SU-DHL-6 (cell line): ENCODE results near the gene DPM1.

Experiments used
- H2AFZ ChIP-seq: fragments of 200-600 bp; sonication (generic); 2 replicates; pipeline ENCODE4 v1.6.1; 2014; ENCODE audit warnings: low read depth, mild to moderate bottlenecking, moderate library complexity, mixed read lengths, antibody characterized with exemption, low read length; ENCODE audit not compliant: severe bottlenecking
- H3F3A ChIP-seq: fragments of 200-600 bp; shearing (Covaris generic); 2 replicates; pipeline ENCODE4 v1.6.0; 2016; ENCODE audit warnings: antibody characterized with exemption, mild to moderate bottlenecking; ENCODE audit not compliant: insufficient read depth
- H3K27ac ChIP-seq: fragments of 200-600 bp; sonication (generic); 2 replicates; pipeline ENCODE4 v1.5.1; 2016; ENCODE audit warnings: low read depth, mild to moderate bottlenecking, low read length, moderate library complexity, mixed read lengths
- H3K27me3 ChIP-seq: fragments of 200-600 bp; sonication (generic), shearing (Covaris generic); 2 replicates; pipeline ENCODE4 v1.6.0; 2014; ENCODE audit warnings: mild to moderate bottlenecking, low read length
- H3K36me3 ChIP-seq: fragments of 200-600 bp; sonication (generic); 2 replicates; pipeline ENCODE4 v1.6.1; 2014; ENCODE audit warnings: mild to moderate bottlenecking, low read length, mixed read lengths
- H3K4me2 ChIP-seq: fragments of 300-600, 200-600 bp; shearing (Covaris generic), sonication (generic); 2 replicates; pipeline ENCODE4 v1.6.0; 2014; ENCODE audit warnings: low read length, low read depth, mild to moderate bottlenecking; ENCODE audit not compliant: poor library complexity, severe bottlenecking
- H3K4me3 ChIP-seq: fragments of 200-600 bp; sonication (generic); 2 replicates; pipeline ENCODE4 v1.5.1; 2014; ENCODE audit warnings: antibody characterized with exemption, low read length, mild to moderate bottlenecking, mixed read lengths; ENCODE audit not compliant: insufficient read depth, poor library complexity, severe bottlenecking
- H3K79me2 ChIP-seq: fragments of 200-600 bp; sonication (generic); 2 replicates; pipeline ENCODE4 v1.6.1; 2014; ENCODE audit warnings: mild to moderate bottlenecking, low read length, moderate library complexity; ENCODE audit not compliant: insufficient read depth
- H3K9ac ChIP-seq: fragments of 200-600 bp; sonication (generic); 2 replicates; pipeline ENCODE4 v1.7.0; 2014; ENCODE audit warnings: mild to moderate bottlenecking, low read length
- H3K9me2 ChIP-seq: fragments of 200-600 bp; sonication (generic); replicated peaks from 2 replicates; pipeline ENCODE4 v1.6.1; 2014; ENCODE audit warnings: low read length; ENCODE audit not compliant: insufficient read depth
- H3K9me3 ChIP-seq: fragments of 200-600 bp; sonication (generic); 2 replicates; pipeline ENCODE4 v1.6.1; 2014; ENCODE audit warnings: low read length, mixed read lengths; ENCODE audit not compliant: insufficient read depth
- H4K20me1 ChIP-seq: fragments of 200-600 bp; sonication (generic); 2 replicates; pipeline ENCODE4 v1.6.1; 2014; ENCODE audit warnings: low read depth, mild to moderate bottlenecking, antibody characterized with exemption, low read length, moderate library complexity, mixed read lengths
- CTCF ChIP-seq: fragments of 200-600 bp; sonication (generic); IDR thresholded peaks from one replicate; pipeline ENCODE4 v1.5.1; 2017; ENCODE audit warnings: antibody characterized with exemption, mild to moderate bottlenecking, low read length, moderate library complexity; ENCODE audit not compliant: insufficient read depth, poor library complexity, severe bottlenecking
- EZH2phosphoT487 ChIP-seq: fragments of 200-600 bp; sonication (generic), shearing (Covaris generic); conservative IDR thresholded peaks from 2 replicates; pipeline ENCODE4 v1.6.1; 2018; ENCODE audit warnings: mild to moderate bottlenecking, antibody characterized with exemption, low read length, moderate library complexity, mixed read lengths

DPM1 gene

GRCh38 chr20:50957798-50958614 lies at the start of gene DPM1:
TSS of gene DPM1 (minus strand) at chr20:50958532. CDS start at chr20:50958523, 9 bp downstream.
- Histone ChIP-seq H4K20me1 (peaks cover 27% of the 10 kb centered on the region), H3K27me3 (no peaks in the 10 kb centered on the region), H3K79me2 (peaks cover 63% of the 10 kb centered on the region), H3K4me2 (peak within 1 kb of the TSS; percentile 86), H3K9me2 (no peaks in the 10 kb centered on the region), H3K9ac (peak within 1 kb of the TSS; percentile 88), H2AFZ (peak within 1 kb of the TSS; percentile 76), H3K9me3 (no peaks in the 10 kb centered on the region), H3K4me3 (peak within 1 kb of the TSS; percentile 90), H3K27ac (peak within 1 kb of the TSS; percentile 81), H3F3A (no peaks in the 10 kb centered on the region), H3K36me3 (peaks cover 24% of the 10 kb centered on the region)
- TF ChIP-seq CTCF: no peak
- TF ChIP-seq EZH2phosphoT487: no peak

DNA sequence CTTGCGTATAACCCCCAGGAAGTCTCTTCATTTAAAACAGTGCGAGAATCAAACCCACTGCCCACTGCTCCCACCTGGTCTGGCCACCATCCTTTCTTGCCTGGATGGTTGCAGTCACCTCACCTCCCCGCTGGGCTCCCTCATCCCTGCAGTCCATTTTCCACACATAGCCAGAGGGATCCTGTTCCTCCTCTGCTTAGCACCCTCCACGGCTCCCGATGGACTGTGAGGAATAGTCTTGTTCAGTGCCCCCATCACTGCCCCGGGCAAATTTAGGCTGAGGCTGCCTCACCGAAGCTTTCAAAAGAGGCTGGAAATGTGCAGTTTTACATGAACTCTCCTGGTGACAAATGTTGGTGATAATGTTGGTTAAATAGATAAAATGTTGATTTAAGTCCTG lies 46.9 kb upstream of the DPM1 start:
- Histone ChIP-seq H3K36me3 (no peaks in the 10 kb centered on the region), H3F3A (no peaks in the 10 kb centered on the region), H3K9ac (no peak overlapping the region), H4K20me1 (no peaks in the 10 kb centered on the region), H3K4me3 (no peak overlapping the region), H3K9me3 (no peaks in the 10 kb centered on the region), H3K79me2 (no peaks in the 10 kb centered on the region), H3K4me2 (no peak overlapping the region), H3K27ac (no peak overlapping the region), H3K9me2 (no peaks in the 10 kb centered on the region), H3K27me3 (no peaks in the 10 kb centered on the region), H2AFZ (no peak overlapping the region)
- TF ChIP-seq EZH2phosphoT487 (no peak), CTCF (no peak)

DNA sequence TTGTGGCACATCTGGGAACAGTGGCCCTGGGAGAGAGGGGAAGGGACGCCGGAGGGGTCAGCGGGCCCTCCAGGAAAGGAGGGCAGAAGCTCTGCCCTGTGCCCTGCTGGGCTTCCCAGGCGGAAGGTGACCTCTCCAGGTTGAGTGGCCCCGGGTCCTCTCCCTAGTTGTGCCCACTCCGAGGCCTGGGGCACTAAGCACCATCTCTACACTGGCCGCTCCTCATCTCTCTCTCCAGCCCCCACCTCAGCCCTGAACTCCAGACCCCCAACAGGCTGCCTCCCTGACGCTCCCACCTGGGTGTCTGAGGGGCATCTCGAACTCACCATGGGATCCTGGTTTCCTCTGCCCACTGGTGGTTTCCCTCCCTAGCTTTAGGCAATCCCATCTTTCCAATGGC lies 46.4 kb upstream of the DPM1 start:
- Histone ChIP-seq H3K9me2 (no peaks in the 10 kb centered on the region), H3F3A (no peaks in the 10 kb centered on the region), H2AFZ (no peak overlapping the region), H3K27me3 (no peaks in the 10 kb centered on the region), H3K9me3 (no peaks in the 10 kb centered on the region), H3K9ac (no peak overlapping the region), H3K27ac (no peak overlapping the region), H3K4me3 (no peak overlapping the region), H3K4me2 (no peak overlapping the region), H4K20me1 (no peaks in the 10 kb centered on the region), H3K79me2 (no peaks in the 10 kb centered on the region), H3K36me3 (no peaks in the 10 kb centered on the region)
- TF ChIP-seq EZH2phosphoT487 (no peak), CTCF (no peak)
